GM23248 (cell line): ENCODE results near the gene PTGS1. TPM values are rescaled to one million over a fixed set of nuclear protein-coding genes. Genes with fewer than 3 reads are reported as not detected.
A peak's percentile ranks its signal among the peaks of the same experiment; 100 is the strongest.

Experiments used
- DNase-seq: peaks from one replicate; pipeline ENCODE4 v3.0.0-alpha.2; 2015
- H2AFZ ChIP-seq: fragments of 200-600 bp; sonication (generic); 2 replicates; pipeline ENCODE4 v1.6.1; 2016; ENCODE audit warnings: antibody characterized with exemption
- H3F3A ChIP-seq: fragments of 200-600 bp; sonication (generic); 2 replicates; pipeline ENCODE4 v1.6.1; 2016; ENCODE audit warnings: mild to moderate bottlenecking, antibody characterized with exemption, mixed run types; ENCODE audit not compliant: insufficient read depth
- H3K27ac ChIP-seq: fragments of 200-600 bp; sonication (generic); 2 replicates; pipeline ENCODE4 v1.5.1; 2016; ENCODE audit warnings: mild to moderate bottlenecking
- H3K27me3 ChIP-seq: fragments of 200-600 bp; sonication (generic); replicated peaks from 2 replicates; pipeline ENCODE4 v1.6.1; 2016; ENCODE audit warnings: mild to moderate bottlenecking; ENCODE audit not compliant: insufficient read depth
- H3K36me3 ChIP-seq: fragments of 200-600 bp; sonication (generic); 2 replicates; pipeline ENCODE4 v1.6.1; 2016; ENCODE audit warnings: low read depth, mild to moderate bottlenecking
- H3K4me1 ChIP-seq: fragments of 200-600 bp; sonication (generic); 2 replicates; pipeline ENCODE4 v1.6.1; 2016; ENCODE audit warnings: mild to moderate bottlenecking; ENCODE audit not compliant: insufficient read depth
- H3K4me2 ChIP-seq: fragments of 200-600 bp; sonication (generic); one replicate; pipeline ENCODE4 v1.6.1; 2016; ENCODE audit warnings: mild to moderate bottlenecking; ENCODE audit not compliant: unreplicated experiment
- H3K4me3 ChIP-seq: fragments of 200-600 bp; sonication (generic); 2 replicates; pipeline ENCODE4 v1.5.1; 2016; ENCODE audit warnings: mild to moderate bottlenecking
- H3K79me2 ChIP-seq: fragments of 200-600 bp; sonication (generic); 2 replicates; pipeline ENCODE4 v1.6.1; 2016; ENCODE audit warnings: mild to moderate bottlenecking; ENCODE audit not compliant: insufficient read depth
- H3K9ac ChIP-seq: fragments of 200-600 bp; sonication (generic); 2 replicates; pipeline ENCODE4 v1.6.1; 2016; ENCODE audit warnings: mild to moderate bottlenecking
- H3K9me2 ChIP-seq: fragments of 200-600 bp; sonication (generic); 2 replicates; pipeline ENCODE4 v1.6.1; 2016; ENCODE audit warnings: mixed run types, mild to moderate bottlenecking, moderate library complexity; ENCODE audit not compliant: insufficient read depth
- H3K9me3 ChIP-seq: fragments of 200-600 bp; sonication (generic); one replicate; pipeline ENCODE4 v1.6.1; 2017; ENCODE audit warnings: low read depth
- H4K20me1 ChIP-seq: fragments of 200-600 bp; sonication (generic); 2 replicates; pipeline ENCODE4 v1.6.0; 2016; ENCODE audit not compliant: insufficient read depth
- EZH2 ChIP-seq: fragments of 200-600 bp; sonication (generic); IDR thresholded peaks from 2 replicates; pipeline ENCODE4 v1.6.1; 2018; ENCODE audit warnings: antibody characterized with exemption, mild to moderate bottlenecking; ENCODE audit not compliant: insufficient read depth, poor library complexity, severe bottlenecking
- EZH2phosphoT487 ChIP-seq: fragments of 200-600 bp; sonication (generic); IDR thresholded peaks from 2 replicates; pipeline ENCODE4 v1.6.1; 2018; ENCODE audit warnings: antibody characterized with exemption, moderate library complexity, mild to moderate bottlenecking, low read depth; ENCODE audit not compliant: insufficient read depth
- WGBS, 2 experiments: methylation state at CpG; one replicate each; pipeline ENCODE4 v1.1.6; 2015 to 2017; ENCODE audit warnings: low lambda C conversion rate in 2 of 2, low coverage in 1 of 2; ENCODE audit errors: missing lambda C conversion rate in 2 of 2; 5-methylcytosine and 5-hydroxymethylcytosine counted together
- in situ Hi-C: fragments of 300-500 bp; cut with MboI; formaldehyde crosslinking; loops from 2 replicates; pipeline ENCODE4 v1.15.0; 2020
- polyA plus RNA-seq: library from polyadenylated mRNA; unstranded; fragments of >200 nt; fragmentation: Nextera tagmentation; extraction: Ambion mirVana; gene quantifications from 2 replicates; pipeline ENCODE4 v1.2.1, GENCODE V29; 2016
- total RNA-seq: library from RNA; depleted of rRNA; stranded (reverse); fragments of >200 nt; shearing (Covaris generic); gene quantifications from 2 replicates; pipeline ENCODE4 v1.2.3, GENCODE V29; 2014

Gene PTGS1
- total and polyA plus RNA-seq, 2 experiments from 2014 or later: 39.6 to 43.8 TPM

GRCh38 chr9:122372856-122373845 is 2.3 kb downstream of the PTGS1 start:
- WGBS, 2 experiments: 92 to 93% methylated on average over 19 of the region's 19 CpGs
- Histone ChIP-seq H2AFZ (no peak overlapping the region), H3K9ac (no peak overlapping the region), H3F3A (no peaks in the 10 kb centered on the region), H4K20me1 (no peaks in the 10 kb centered on the region), H3K79me2 (peaks cover 17% of the 10 kb centered on the region; the same call in 1 of the 2 replicates), H3K9me3 (no peaks in the 10 kb centered on the region), H3K4me3 (no peak overlapping the region), H3K4me1 (peaks cover 18% of the 10 kb centered on the region), H3K9me2 (no peaks in the 10 kb centered on the region), H3K36me3 (no peaks in the 10 kb centered on the region), H3K4me2 (no peak overlapping the region), H3K27ac (no peak overlapping the region), H3K27me3 (no peaks in the 10 kb centered on the region)
- TF ChIP-seq EZH2phosphoT487 (no peak), EZH2 (no peak)
- in situ Hi-C loops: loop anchor here (25.0 kb wide), 1 partner anchor 439 kb away; the partner anchor contains the start of gene OR1K1
- no peak for DNase-seq

- H3K4me2 ChIP-seq: peak overlapping the region; percentile 62
- in situ Hi-C loops: loop anchor here (25.0 kb wide), 1 partner anchor 437 kb away; the partner anchor contains the start of gene OR1K1
- H3F3A ChIP-seq: no peaks in the 10 kb centered on the region
- no peaks in the 10 kb centered on the region for H3K27me3 ChIP-seq
- no peaks in the 10 kb centered on the region for H4K20me1 ChIP-seq
- H3K4me1 ChIP-seq: peaks cover 18% of the 10 kb centered on the region
- WGBS, 2 experiments: 20 to 26% methylated on average over 9 to 14 of the region's 14 CpGs
- H3K9me2 ChIP-seq: no peaks in the 10 kb centered on the region
- H3K36me3 ChIP-seq: peaks cover 11% of the 10 kb centered on the region; the same call in 1 of the 2 replicates
- peak; percentile 83 for DNase-seq
- H3K4me3 ChIP-seq: peak overlapping the region; percentile 39; the same call in 1 of the 2 replicates
- H3K9ac ChIP-seq: peak overlapping the region; percentile 55
- peaks cover 17% of the 10 kb centered on the region; the same call in 1 of the 2 replicates for H3K79me2 ChIP-seq
- TF ChIP-seq EZH2phosphoT487 (no peak), EZH2 (no peak)
- peak overlapping the region; percentile 81 for H2AFZ ChIP-seq
- no peaks in the 10 kb centered on the region for H3K9me3 ChIP-seq
- H3K27ac ChIP-seq: peak overlapping the region; percentile 22
Observed at GRCh38 chr9:122374885-122375420, 4.1 kb downstream of the PTGS1 start.

- H3K4me3 ChIP-seq: no peak overlapping the region
- no peak overlapping the region for H3K27ac ChIP-seq
- no peak for TF ChIP-seq EZH2
- peaks cover 13% of the 10 kb centered on the region for H3K4me1 ChIP-seq
- no peaks in the 10 kb centered on the region for H3K27me3 ChIP-seq
- H3F3A ChIP-seq: peaks cover 5% of the 10 kb centered on the region; the same call in 1 of the 2 replicates
- H4K20me1 ChIP-seq: no peaks in the 10 kb centered on the region
- WGBS, 2 experiments: 89 to 100% methylated on average over 1 of the region's 1 CpG
- no peaks in the 10 kb centered on the region for H3K9me2 ChIP-seq
- in situ Hi-C loops: no loop called here
- H3K9me3 ChIP-seq: no peaks in the 10 kb centered on the region
- H3K9ac ChIP-seq: no peak overlapping the region
- no peak overlapping the region for H3K4me2 ChIP-seq
- peaks cover 12% of the 10 kb centered on the region; the same call in 1 of the 2 replicates for H3K36me3 ChIP-seq
- H2AFZ ChIP-seq: no peak overlapping the region
- no peak for DNase-seq
- peaks cover 9% of the 10 kb centered on the region; the same call in 1 of the 2 replicates for H3K79me2 ChIP-seq
Observed at GRCh38 chr9:122376796-122377195, 6.0 kb downstream of the PTGS1 start.
